Measurements from ENCODE around the gene CNP. TPM values are rescaled to one million over a fixed set of nuclear protein-coding genes. Genes with fewer than 3 reads are reported as not detected.

CNP gene
- total and polyA plus RNA-seq, 10 of the 15 experiments (the other 5 are each of a cell fraction or from before 2014, with no cell fraction given) = 1.8 to 60.7 (median 31.4) TPM

DNA sequence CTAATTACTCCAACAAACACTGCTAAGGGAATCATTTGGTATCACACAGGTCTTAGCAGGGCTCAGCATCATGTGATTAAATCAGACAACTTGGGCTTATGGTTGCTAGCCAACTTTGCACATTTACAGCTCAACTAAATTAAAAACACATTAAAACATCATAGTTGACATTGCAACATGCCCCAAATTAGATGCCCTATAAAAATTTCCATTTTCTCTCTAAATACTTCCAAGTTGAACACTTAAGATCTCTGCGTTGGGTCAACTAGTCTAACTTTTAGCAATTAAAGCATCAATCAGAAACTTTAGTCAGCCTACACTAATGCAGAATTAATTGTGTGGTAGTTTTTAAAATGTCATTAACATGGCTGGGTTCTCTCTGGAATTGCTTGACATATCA is 38.6 kb downstream of the CNP start:
- H3K79me2 ChIP-seq (ENCODE audit: control insufficient read depth, insufficient read depth, low read length) = peaks cover 63% of the 10 kb centered on the region
- CTCF ChIA-PET = interaction anchor here (1.2 to 1.9 kb wide), 4 partner anchors 13 to 113 kb away, joined by 3 to 7 read pairs (median 4); partner anchors contain the start of genes CNP, DNAJC7 and NKIRAS2
- DNase-seq (ENCODE audit: low read depth, low spot score) (no peak), FAIRE-seq (no peak), ATAC-seq (no peak)
- WGBS (ENCODE audit: insufficient coverage, insufficient replicate concordance, low lambda C conversion rate, missing lambda C conversion rate) = 100% methylated on average over 1 of the region's 1 CpG
- POLR2A ChIA-PET = interaction anchor here (1.4 kb wide), 1 partner anchor 14 kb away, joined by 3 read pairs; no protein-coding TSS in a partner anchor
- H2AFZ ChIP-seq (ENCODE audit: control insufficient read depth, low read depth, low read length) = no peak overlapping the region
- peaks cover 6 to 35% of the 10 kb centered on the region in 2 experiments for H3K36me3 ChIP-seq (ENCODE audit: control insufficient read depth in 2 of 2, insufficient read depth in 2 of 2, low read length in 1 of 2)
- in situ Hi-C loops (cut with MboI) = loop anchor here (25.0 kb wide), 1 partner anchor 1207 kb away; the partner anchor contains the start of gene TMEM106A
- H3K4me3 ChIP-seq = no peak overlapping the region
- H4K20me1 ChIP-seq (ENCODE audit: control insufficient read depth, insufficient read depth) = no peaks in the 10 kb centered on the region; the same call in 1 of the 2 replicates
- intact Hi-C loops (cut with micrococcal nuclease; ENCODE audit: unreplicated experiment) = no loop called here
- TF ChIP-seq CHD4 (IDR thresholded peaks at IDR 0.05) (no peak), SUPT20H (IDR thresholded peaks at IDR 0.05; ENCODE audit: borderline replicate concordance, control insufficient read depth, low read depth, low read length) (no peak), RAD21 (IDR thresholded peaks at IDR 0.05; ENCODE audit: insufficient read depth, low read depth, low read length) (no peak), YY1 (IDR thresholded peaks at IDR 0.05; ENCODE audit: low read depth, low read length) (no peak)
- TF ChIP-seq, protein P1, sequence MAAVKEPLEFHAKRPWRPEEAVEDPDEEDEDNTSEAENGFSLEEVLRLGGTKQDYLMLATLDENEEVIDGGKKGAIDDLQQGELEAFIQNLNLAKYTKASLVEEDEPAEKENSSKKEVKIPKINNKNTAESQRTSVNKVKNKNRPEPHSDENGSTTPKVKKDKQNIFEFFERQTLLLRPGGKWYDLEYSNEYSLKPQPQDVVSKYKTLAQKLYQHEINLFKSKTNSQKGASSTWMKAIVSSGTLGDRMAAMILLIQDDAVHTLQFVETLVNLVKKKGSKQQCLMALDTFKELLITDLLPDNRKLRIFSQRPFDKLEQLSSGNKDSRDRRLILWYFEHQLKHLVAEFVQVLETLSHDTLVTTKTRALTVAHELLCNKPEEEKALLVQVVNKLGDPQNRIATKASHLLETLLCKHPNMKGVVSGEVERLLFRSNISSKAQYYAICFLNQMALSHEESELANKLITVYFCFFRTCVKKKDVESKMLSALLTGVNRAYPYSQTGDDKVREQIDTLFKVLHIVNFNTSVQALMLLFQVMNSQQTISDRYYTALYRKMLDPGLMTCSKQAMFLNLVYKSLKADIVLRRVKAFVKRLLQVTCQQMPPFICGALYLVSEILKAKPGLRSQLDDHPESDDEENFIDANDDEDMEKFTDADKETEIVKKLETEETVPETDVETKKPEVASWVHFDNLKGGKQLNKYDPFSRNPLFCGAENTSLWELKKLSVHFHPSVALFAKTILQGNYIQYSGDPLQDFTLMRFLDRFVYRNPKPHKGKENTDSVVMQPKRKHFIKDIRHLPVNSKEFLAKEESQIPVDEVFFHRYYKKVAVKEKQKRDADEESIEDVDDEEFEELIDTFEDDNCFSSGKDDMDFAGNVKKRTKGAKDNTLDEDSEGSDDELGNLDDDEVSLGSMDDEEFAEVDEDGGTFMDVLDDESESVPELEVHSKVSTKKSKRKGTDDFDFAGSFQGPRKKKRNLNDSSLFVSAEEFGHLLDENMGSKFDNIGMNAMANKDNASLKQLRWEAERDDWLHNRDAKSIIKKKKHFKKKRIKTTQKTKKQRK (IDR thresholded peaks at IDR 0.05; ENCODE audit: low read depth, low read length) = no peak
- TSS peak; percentile 41 for BruUV-seq (replicated peaks)
- H3K27me3 ChIP-seq (replicated peaks in 1 of 2; ENCODE audit: control insufficient read depth in 2 of 2, insufficient read depth in 2 of 2, low read length in 1 of 2) = no peaks in the 10 kb centered on the region
- RAD21 ChIA-PET (ENCODE audit: unreplicated experiment) = no interaction called here
- SMC1A ChIA-PET (ENCODE audit: uncharacterized antibody, unreplicated experiment) = interaction anchor here (0.9 to 1.0 kb wide), 2 partner anchors 11 to 12 kb away, joined by 3 read pairs; partner anchors contain the start of gene DNAJC7
- no peaks in the 10 kb centered on the region for H3K4me1 ChIP-seq (ENCODE audit: control insufficient read depth, insufficient read depth, low read length)
- H3K4me2 ChIP-seq (ENCODE audit: control insufficient read depth, insufficient read depth) = no peak overlapping the region
- no peak overlapping the region for H3K9ac ChIP-seq (ENCODE audit: control insufficient read depth, insufficient read depth, low read length)
- no peak overlapping the region for H3K27ac ChIP-seq (ENCODE audit: control insufficient read depth, insufficient read depth)
- no peaks in the 10 kb centered on the region for H3K9me3 ChIP-seq (replicated peaks; ENCODE audit: control insufficient read depth, insufficient read depth, low read length)
